Erythroblast (primary cell): ENCODE data around the gene KITLG.

Experiments
- GATA1 ChIP-seq: IDR thresholded peaks from 2 replicates; pipeline ENCODE4 v1.6.1; 2011; ENCODE audit warnings: low read depth, mild to moderate bottlenecking, control low read depth, low read length, moderate library complexity
- POLR2A ChIP-seq: IDR thresholded peaks from 2 replicates; pipeline ENCODE4 v1.6.1; 2011; ENCODE audit warnings: mild to moderate bottlenecking, low read length

DNA sequence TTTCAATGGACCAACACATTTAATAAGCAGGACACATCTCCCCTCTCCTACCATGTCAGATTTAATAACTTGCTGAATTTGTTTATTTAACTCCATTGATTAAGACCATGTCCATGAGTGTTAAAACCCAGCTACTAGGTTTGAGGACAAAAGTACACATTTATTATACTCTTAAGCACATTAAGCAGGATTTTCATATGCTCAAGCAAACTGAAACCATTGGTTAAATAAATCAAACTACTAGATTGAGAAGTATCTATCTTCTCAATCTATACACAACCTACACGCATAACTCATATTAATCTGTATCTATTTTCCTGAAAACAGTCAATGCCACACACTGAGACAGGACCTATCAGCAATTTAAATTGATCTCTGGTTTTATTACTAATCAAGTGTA is 85.2 kb downstream of the KITLG start:
- TF ChIP-seq POLR2A (no peak), GATA1 (no peak)
